OCI-LY7 (cell line): ENCODE results near the gene TLE3.

Experiments used
- CTCF ChIP-seq: fragments of 200-600 bp; sonication (generic); conservative IDR thresholded peaks from 2 replicates; pipeline ENCODE4 v1.5.1; 2014; ENCODE audit warnings: mild to moderate bottlenecking, antibody characterized with exemption, low read length, moderate library complexity, mixed read lengths
- EZH2phosphoT487 ChIP-seq: fragments of 200-600 bp; sonication (generic); IDR thresholded peaks from 2 replicates; pipeline ENCODE4 v1.6.1; 2018; ENCODE audit warnings: low read depth, borderline replicate concordance, mild to moderate bottlenecking, mixed run types, antibody characterized with exemption, low read length, moderate library complexity, mixed read lengths

- no peak for TF ChIP-seq CTCF
- no peak for TF ChIP-seq EZH2phosphoT487
These were observed 3.9 kb upstream of the TLE3 start for GRCh38 chr15:70101459-70102113.
